HEK293T (cell line): ENCODE data around the gene ATP6V0E1.
"Not testable (repeated sequence)": the region's sequence is repeated elsewhere in the genome, so short reads cannot be mapped to it uniquely, and the experiment has no call there.

ENCODE experiments used
- CTCF ChIA-PET: fragments of 350-600 bp; formaldehyde crosslinking; extraction: SDS; loops from one replicate; lab custom pipeline; 2021; ENCODE audit warnings: antibody characterized with exemption, inconsistent platforms; lab: Yijun Ruan, JAX
- POLR2A ChIA-PET: fragments of 350-600 bp; formaldehyde crosslinking; extraction: SDS; loops from one replicate; lab custom pipeline; 2020; ENCODE audit warnings: antibody characterized with exemption, inconsistent platforms; lab: Yijun Ruan, JAX
- DNase-seq: peaks from one replicate; pipeline ENCODE4 v3.0.0; 2012; ENCODE audit warnings: mixed read lengths; ENCODE audit errors: extremely low spot score
- ARNT ChIP-seq: fragments of 450-650 bp; IDR thresholded peaks from 2 replicates; pipeline ENCODE4 v1.6.1; 2017; ENCODE audit warnings: mild to moderate bottlenecking
- BHLHE40 ChIP-seq: fragments of 450-650 bp; IDR thresholded peaks from 2 replicates; pipeline ENCODE4 v1.6.1; 2016; ENCODE audit warnings: mild to moderate bottlenecking, moderate library complexity, borderline replicate concordance
- CTBP1 ChIP-seq: fragments of 450-650 bp; IDR thresholded peaks from 2 replicates; pipeline ENCODE4 v1.6.1; 2016; ENCODE audit warnings: borderline replicate concordance
- ELF4 ChIP-seq: fragments of 450-650 bp; IDR thresholded peaks from 2 replicates; pipeline ENCODE4 v1.6.1; 2017; ENCODE audit warnings: antibody characterized with exemption
- FOXA1 ChIP-seq: fragments of 450-650 bp; IDR thresholded peaks from 2 replicates; pipeline ENCODE4 v1.6.1; 2016; ENCODE audit warnings: mild to moderate bottlenecking
- FOXK2 ChIP-seq: fragments of 450-650 bp; IDR thresholded peaks from 2 replicates; pipeline ENCODE4 v1.6.1; 2016; ENCODE audit warnings: mild to moderate bottlenecking
- FOXM1 ChIP-seq: fragments of 450-650 bp; IDR thresholded peaks from 2 replicates; pipeline ENCODE4 v1.6.1; 2017; ENCODE audit warnings: mild to moderate bottlenecking, borderline replicate concordance
- HDGF ChIP-seq: fragments of 450-650 bp; IDR thresholded peaks from 2 replicates; pipeline ENCODE4 v1.6.1; 2017; ENCODE audit warnings: antibody characterized with exemption, borderline replicate concordance
- L3MBTL2 ChIP-seq: fragments of 450-650 bp; conservative IDR thresholded peaks from 2 replicates; pipeline ENCODE4 v1.6.1; 2016; ENCODE audit warnings: mild to moderate bottlenecking
- LEF1 ChIP-seq: fragments of 450-650 bp; IDR thresholded peaks from 2 replicates; pipeline ENCODE4 v1.6.1; 2017; ENCODE audit warnings: mild to moderate bottlenecking, borderline replicate concordance
- NFRKB ChIP-seq: fragments of 450-650 bp; IDR thresholded peaks from 2 replicates; pipeline ENCODE4 v1.6.1; 2016; ENCODE audit warnings: mild to moderate bottlenecking, moderate library complexity
- PKNOX1 ChIP-seq: fragments of 450-650 bp; IDR thresholded peaks from 2 replicates; pipeline ENCODE4 v1.6.1; 2016
- SP1 ChIP-seq: fragments of 450-650 bp; IDR thresholded peaks from 2 replicates; pipeline ENCODE4 v1.6.1; 2017
- SUZ12 ChIP-seq: fragments of 450-650 bp; IDR thresholded peaks from 2 replicates; pipeline ENCODE4 v1.6.1; 2016; ENCODE audit warnings: mild to moderate bottlenecking
- TARDBP ChIP-seq: fragments of 450-650 bp; IDR thresholded peaks from 2 replicates; pipeline ENCODE4 v1.6.1; 2016
- ZNF384 ChIP-seq: fragments of 450-650 bp; IDR thresholded peaks from 2 replicates; pipeline ENCODE4 v1.6.1; 2016

Gene ATP6V0E1

GRCh38 chr5:173011566-173011965, 28.0 kb downstream of the ATP6V0E1 start:
- ChIA-PET CTCF (no interaction called here), POLR2A (no interaction called here)
- TF ChIP-seq ZNF384 (no peak), HDGF (no peak), SP1 (no peak), TARDBP (no peak), FOXA1 (no peak), ELF4 (no peak), NFRKB (no peak), SUZ12 (no peak), FOXK2 (no peak), L3MBTL2 (no peak), ARNT (no peak), LEF1 (no peak)
- no peak for DNase-seq

- ChIA-PET POLR2A (no interaction called here), CTCF (no interaction called here)
- no peak for DNase-seq
- TF ChIP-seq PKNOX1, result no peak
- TF ChIP-seq HDGF, result no peak
- TF ChIP-seq SP1, result no peak
- no peak for TF ChIP-seq NFRKB
- no peak for TF ChIP-seq FOXA1
- TF ChIP-seq CTBP1, result no peak
Observed at GRCh38 chr5:173012882-173013281, 29.3 kb downstream of the ATP6V0E1 start.

GRCh38 chr5:173014671-173015070, 31.1 kb downstream of the ATP6V0E1 start:
- ChIA-PET CTCF (no interaction called here), POLR2A (no interaction called here)
- DNase-seq, result no peak
- no peak for TF ChIP-seq SUZ12
- TF ChIP-seq FOXA1, result no peak
- TF ChIP-seq CTBP1, result no peak
- no peak for TF ChIP-seq ZNF384
- TF ChIP-seq FOXK2, result no peak
- TF ChIP-seq HDGF, result no peak
- TF ChIP-seq NFRKB, result no peak

DNA sequence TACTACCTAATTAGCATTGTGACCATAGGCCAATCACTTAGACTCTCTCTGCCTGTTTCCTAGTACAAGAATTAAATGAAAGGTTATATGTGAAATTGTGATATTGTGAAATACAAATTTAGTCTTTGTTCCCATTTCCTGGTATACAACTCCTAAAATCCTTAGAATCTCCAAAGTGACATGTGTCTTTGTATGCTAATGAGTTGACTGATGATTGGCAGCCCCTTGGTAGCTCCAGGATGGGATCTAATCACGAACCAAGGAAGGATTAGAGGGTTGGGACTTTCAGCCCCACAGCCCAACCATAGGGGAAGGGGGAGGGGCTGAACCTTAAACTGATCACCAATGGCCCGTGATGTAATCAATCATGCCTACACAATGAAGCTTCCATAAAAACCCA, 31.6 kb downstream of the ATP6V0E1 start:
- no peak for DNase-seq
- POLR2A ChIA-PET, result interaction anchor here (1.7 kb wide), 1 partner anchor 31 kb away, joined by 6 read pairs; the partner anchor contains the start of gene ATP6V0E1
- TF ChIP-seq PKNOX1 (peak; percentile 81), SUZ12 (no peak)
- CTCF ChIA-PET, result no interaction called here

GRCh38 chr5:173015598-173016455, 32.3 kb downstream of the ATP6V0E1 start:
- DNase-seq, result no peak
- ChIA-PET POLR2A (interaction anchor here (0.9 to 1.7 kb wide), 2 partner anchors 10 to 32 kb away, joined by 3 to 6 read pairs; partner anchors contain the start of gene ATP6V0E1), CTCF (interaction anchor here (0.6 to 1.1 kb wide), 3 partner anchors 14 to 251 kb away, joined by 3 to 4 read pairs (median 3); no protein-coding TSS in a partner anchor)
- TF ChIP-seq FOXM1, result no peak
- no peak for TF ChIP-seq ZNF384
- TF ChIP-seq BHLHE40, result no peak
- no peak for TF ChIP-seq CTBP1
- no peak for TF ChIP-seq ELF4
- TF ChIP-seq HDGF, result no peak
- TF ChIP-seq ARNT, result no peak
- no peak for TF ChIP-seq TARDBP
- no peak for TF ChIP-seq SUZ12
- no peak for TF ChIP-seq L3MBTL2
- no peak for TF ChIP-seq PKNOX1
- no peak for TF ChIP-seq LEF1
- TF ChIP-seq FOXA1, result no peak
- no peak for TF ChIP-seq FOXK2
- no peak for TF ChIP-seq SP1
- TF ChIP-seq NFRKB, result no peak

- DNase-seq, result no peak
- POLR2A ChIA-PET, result interaction anchor here (0.9 to 1.7 kb wide), 2 partner anchors 9 to 33 kb away, joined by 3 to 6 read pairs; partner anchors contain the start of gene ATP6V0E1
- TF ChIP-seq ZNF384, result no peak
- TF ChIP-seq FOXK2, result no peak
- TF ChIP-seq ELF4, result no peak
- TF ChIP-seq NFRKB, result no peak
- TF ChIP-seq BHLHE40, result no peak
- TF ChIP-seq ARNT, result no peak
- TF ChIP-seq TARDBP, result no peak
- no peak for TF ChIP-seq L3MBTL2
- TF ChIP-seq SP1, result no peak
- CTCF ChIA-PET, result interaction anchor here (0.6 to 1.1 kb wide), 3 partner anchors 15 to 251 kb away, joined by 3 to 4 read pairs (median 3); no protein-coding TSS in a partner anchor
Observed at GRCh38 chr5:173016598-173017046, 33.1 kb downstream of the ATP6V0E1 start.

DNA sequence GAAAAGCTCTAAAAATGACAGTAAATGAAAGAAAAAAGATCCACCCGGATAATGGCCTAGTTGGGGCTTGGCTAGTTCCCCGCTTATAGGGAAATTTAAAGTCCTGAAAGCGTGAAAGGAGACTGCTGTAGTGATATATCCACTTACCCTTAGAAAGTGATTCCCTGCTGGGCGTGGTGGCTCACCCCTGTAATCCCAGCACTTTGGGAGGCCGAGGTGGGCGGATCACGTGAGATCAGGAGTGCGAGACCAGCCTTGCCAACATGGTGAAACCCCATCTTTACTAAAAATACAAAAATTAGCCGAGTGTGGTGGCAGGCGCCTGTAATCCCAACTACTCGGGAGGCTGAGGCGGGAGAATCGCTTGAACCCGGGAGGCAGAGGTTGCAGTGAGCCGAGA, 33.5 kb downstream of the ATP6V0E1 start:
- POLR2A ChIA-PET, result interaction anchor here (1.7 kb wide), 1 partner anchor 33 kb away, joined by 6 read pairs; the partner anchor contains the start of gene ATP6V0E1
- DNase-seq, CTCF ChIA-PET: not testable (repeated sequence)
